Loucy (cell line): Measurements from ENCODE around the gene SLC9B1.
"Not testable (repeated sequence)": the region's sequence is repeated elsewhere in the genome, so short reads cannot be mapped to it uniquely, and the experiment has no call there.

ENCODE experiments used
- EZH2phosphoT487 ChIP-seq: fragments of 200-600 bp; IDR thresholded peaks from 2 replicates; pipeline ENCODE4 v1.6.1; 2018; ENCODE audit warnings: antibody characterized with exemption, mild to moderate bottlenecking, moderate library complexity, borderline replicate concordance
- TF ChIP-seq, protein P1 (sequence below): fragments of 200-600 bp; sonication (generic); conservative IDR thresholded peaks from 2 replicates; pipeline ENCODE4 v1.5.1; 2014; ENCODE audit warnings: mild to moderate bottlenecking, antibody characterized with exemption, low read length

DNA sequence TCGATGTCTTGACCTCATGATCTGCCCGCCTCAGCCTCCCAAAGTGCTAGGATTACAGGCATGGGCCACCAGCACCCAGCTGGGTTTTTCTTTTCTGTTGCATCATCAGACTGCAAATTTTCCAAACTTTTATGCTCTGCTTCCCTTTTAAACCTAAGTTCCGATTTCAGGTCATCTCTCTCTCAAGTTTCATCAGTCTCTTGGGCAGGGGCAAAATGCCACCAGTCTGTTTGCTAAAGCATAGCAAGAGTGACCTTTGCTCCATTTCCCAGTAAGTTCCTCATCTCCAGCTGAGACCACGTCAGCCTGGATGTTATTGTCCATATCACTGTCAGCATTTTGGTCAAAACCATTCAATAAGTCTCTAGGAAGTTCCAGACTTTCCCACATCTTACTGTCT lies 141.2 kb downstream of the SLC9B1 start:
- TF ChIP-seq, protein P1, sequence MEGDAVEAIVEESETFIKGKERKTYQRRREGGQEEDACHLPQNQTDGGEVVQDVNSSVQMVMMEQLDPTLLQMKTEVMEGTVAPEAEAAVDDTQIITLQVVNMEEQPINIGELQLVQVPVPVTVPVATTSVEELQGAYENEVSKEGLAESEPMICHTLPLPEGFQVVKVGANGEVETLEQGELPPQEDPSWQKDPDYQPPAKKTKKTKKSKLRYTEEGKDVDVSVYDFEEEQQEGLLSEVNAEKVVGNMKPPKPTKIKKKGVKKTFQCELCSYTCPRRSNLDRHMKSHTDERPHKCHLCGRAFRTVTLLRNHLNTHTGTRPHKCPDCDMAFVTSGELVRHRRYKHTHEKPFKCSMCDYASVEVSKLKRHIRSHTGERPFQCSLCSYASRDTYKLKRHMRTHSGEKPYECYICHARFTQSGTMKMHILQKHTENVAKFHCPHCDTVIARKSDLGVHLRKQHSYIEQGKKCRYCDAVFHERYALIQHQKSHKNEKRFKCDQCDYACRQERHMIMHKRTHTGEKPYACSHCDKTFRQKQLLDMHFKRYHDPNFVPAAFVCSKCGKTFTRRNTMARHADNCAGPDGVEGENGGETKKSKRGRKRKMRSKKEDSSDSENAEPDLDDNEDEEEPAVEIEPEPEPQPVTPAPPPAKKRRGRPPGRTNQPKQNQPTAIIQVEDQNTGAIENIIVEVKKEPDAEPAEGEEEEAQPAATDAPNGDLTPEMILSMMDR: not testable (repeated sequence)
- TF ChIP-seq EZH2phosphoT487: not testable (repeated sequence)
